H9 (cell line): ENCODE data around the gene ZSCAN25. TPM values are rescaled to one million over a fixed set of nuclear protein-coding genes. Genes with fewer than 3 reads are reported as not detected.

Experiments used
- DNase-seq: peaks from one replicate; pipeline ENCODE4 v3.0.0-alpha.2; 2017
- H2AFZ ChIP-seq: one replicate; pipeline ENCODE4 v1.6.1; 2013; ENCODE audit warnings: mild to moderate bottlenecking, low read length, control low read depth, moderate library complexity
- H2AK5ac ChIP-seq: 2 replicates; pipeline ENCODE4 v1.6.1; 2013; ENCODE audit warnings: low read length, control low read depth, mixed read lengths; ENCODE audit not compliant: insufficient read length
- H2BK120ac ChIP-seq: one replicate; pipeline ENCODE4 v1.6.1; 2013; ENCODE audit warnings: low read depth, mild to moderate bottlenecking, low read length, control low read depth, inconsistent platforms; ENCODE audit not compliant: poor library complexity, severe bottlenecking
- H2BK12ac ChIP-seq: 2 replicates; pipeline ENCODE4 v1.6.1; 2013; ENCODE audit warnings: low read length, control low read depth, mixed read lengths, low read depth; ENCODE audit not compliant: insufficient read length
- H2BK15ac ChIP-seq: 2 replicates; pipeline ENCODE4 v1.6.1; 2013; ENCODE audit warnings: low read depth, low read length, control low read depth
- H2BK20ac ChIP-seq: one replicate; pipeline ENCODE4 v1.6.1; 2013; ENCODE audit warnings: low read depth, mild to moderate bottlenecking, low read length, control low read depth, inconsistent platforms; ENCODE audit not compliant: poor library complexity, severe bottlenecking
- H2BK5ac ChIP-seq: 2 replicates; pipeline ENCODE4 v1.6.1; 2013; ENCODE audit warnings: low read length, control low read depth, mixed read lengths; ENCODE audit not compliant: insufficient read length
- H3K14ac ChIP-seq: 2 replicates; pipeline ENCODE4 v1.6.1; 2013; ENCODE audit warnings: low read length, control low read depth; ENCODE audit not compliant: insufficient read depth
- H3K18ac ChIP-seq: 2 replicates; pipeline ENCODE4 v1.6.1; 2013; ENCODE audit warnings: low read depth, mild to moderate bottlenecking, mixed read lengths, low read length, control low read depth; ENCODE audit not compliant: insufficient read length
- H3K23ac ChIP-seq: 2 replicates; pipeline ENCODE4 v1.6.1; 2013; ENCODE audit warnings: low read length, control low read depth, mixed read lengths, low read depth; ENCODE audit not compliant: insufficient read length
- H3K23me2 ChIP-seq: 2 replicates; pipeline ENCODE4 v1.6.1; 2013; ENCODE audit warnings: low read depth, mild to moderate bottlenecking, mixed read lengths, low read length, control low read depth; ENCODE audit not compliant: insufficient read length, poor library complexity, severe bottlenecking
- H3K27ac ChIP-seq: 2 replicates; pipeline ENCODE4 v1.5.1; 2013; ENCODE audit warnings: low read length, control low read depth, mixed read lengths, low read depth; ENCODE audit not compliant: insufficient read length
- H3K27me3 ChIP-seq: 2 replicates; pipeline ENCODE4 v1.6.1; 2013; ENCODE audit warnings: low read length, control low read depth, inconsistent platforms; ENCODE audit not compliant: insufficient read depth
- H3K4ac ChIP-seq: 2 replicates; pipeline ENCODE4 v1.6.1; 2013; ENCODE audit warnings: low read depth, mild to moderate bottlenecking, control low read depth, inconsistent platforms, low read length, moderate library complexity
- H3K4me1 ChIP-seq: 2 replicates; pipeline ENCODE4 v1.6.1; 2013; ENCODE audit warnings: low read length, control low read depth, inconsistent platforms; ENCODE audit not compliant: insufficient read depth
- H3K4me2 ChIP-seq: 2 replicates; pipeline ENCODE4 v1.6.1; 2013; ENCODE audit warnings: low read length, control low read depth, mixed read lengths; ENCODE audit not compliant: insufficient read length, insufficient read depth
- H3K56ac ChIP-seq: 2 replicates; pipeline ENCODE4 v1.6.1; 2013; ENCODE audit warnings: low read depth, mild to moderate bottlenecking, mixed read lengths, low read length, control low read depth; ENCODE audit not compliant: insufficient read length
- H3K79me1 ChIP-seq: 2 replicates; pipeline ENCODE4 v1.6.1; 2013; ENCODE audit warnings: low read depth, mild to moderate bottlenecking, moderate library complexity, low read length, control low read depth, inconsistent platforms; ENCODE audit not compliant: insufficient read depth, poor library complexity, severe bottlenecking
- H3K79me2 ChIP-seq: 2 replicates; pipeline ENCODE4 v1.6.1; 2013; ENCODE audit warnings: low read length, control low read depth, inconsistent platforms; ENCODE audit not compliant: insufficient read depth
- H3K9ac ChIP-seq: 2 replicates; pipeline ENCODE4 v1.6.1; 2013; ENCODE audit warnings: low read length, control low read depth, mixed read lengths; ENCODE audit not compliant: insufficient read length; ENCODE audit errors: extremely low read depth
- H3K9me3 ChIP-seq: one replicate; pipeline ENCODE4 v1.6.1; 2013; ENCODE audit warnings: low read depth, low read length, inconsistent platforms; ENCODE audit not compliant: control insufficient read depth
- H3T11ph ChIP-seq: one replicate; pipeline ENCODE4 v1.6.1; 2013; ENCODE audit warnings: mild to moderate bottlenecking, low read length, control low read depth, inconsistent platforms
- H4K20me1 ChIP-seq: one replicate; pipeline ENCODE4 v1.6.1; 2013; ENCODE audit not compliant: control insufficient read depth, insufficient read length, insufficient read depth
- H4K5ac ChIP-seq: 2 replicates; pipeline ENCODE4 v1.6.1; 2013; ENCODE audit warnings: low read depth, mild to moderate bottlenecking, mixed read lengths, low read length, control low read depth; ENCODE audit not compliant: insufficient read length
- H4K8ac ChIP-seq: replicated peaks from 2 replicates; pipeline ENCODE4 v1.6.1; 2013; ENCODE audit warnings: low read length, control low read depth, mixed read lengths, low read depth; ENCODE audit not compliant: insufficient read length
- H4K91ac ChIP-seq: 2 replicates; pipeline ENCODE4 v1.6.1; 2013; ENCODE audit warnings: low read depth, mild to moderate bottlenecking, moderate library complexity, mixed read lengths, low read length, control low read depth; ENCODE audit not compliant: insufficient read length
- H3K27ac Mint-ChIP-seq, 3 experiments: 2 replicates in 2 of 3; 3 replicates in 1 of 3; pipeline ENCODE4 v1.8.0; 2020 to 2021; ENCODE audit warnings: mixed read lengths in 3 of 3, mild to moderate bottlenecking in 1 of 3, moderate library complexity in 1 of 3
- H3K27me3 Mint-ChIP-seq: 2 replicates; pipeline ENCODE4 v1.8.0; 2021; ENCODE audit warnings: low read depth, mild to moderate bottlenecking, moderate library complexity, mixed read lengths
- H3K36me3 Mint-ChIP-seq, 3 experiments: 2 replicates in 2 of 3; 3 replicates in 1 of 3; pipeline ENCODE4 v1.8.0; 2020 to 2021; ENCODE audit warnings: low read depth in 3 of 3, mixed read lengths in 3 of 3; ENCODE audit not compliant: insufficient read depth in 1 of 3
- H3K4me1 Mint-ChIP-seq, 2 experiments: 2 replicates each; pipeline ENCODE4 v1.8.0; 2020; ENCODE audit warnings: mixed read lengths in 2 of 2
- H3K4me3 Mint-ChIP-seq, 2 experiments: 2 replicates in 1 of 2; 3 replicates in 1 of 2; pipeline ENCODE4 v1.8.0; 2020 to 2021; ENCODE audit warnings: mild to moderate bottlenecking in 2 of 2, mixed read lengths in 2 of 2, moderate library complexity in 1 of 2
- H3K9me3 Mint-ChIP-seq, 2 experiments: 2 replicates in 1 of 2; 3 replicates in 1 of 2; pipeline ENCODE4 v1.8.0; 2020; ENCODE audit warnings: mild to moderate bottlenecking in 2 of 2, mixed read lengths in 2 of 2, moderate library complexity in 1 of 2
- CTCF ChIP-seq: fragments of 200-600 bp; sonication (generic); conservative IDR thresholded peaks from 3 replicates; pipeline ENCODE4 v1.8.0; 2021; ENCODE audit warnings: antibody characterized with exemption, mild to moderate bottlenecking
- total RNA-seq: library from RNA; stranded (reverse); gene quantifications from 2 replicates; pipeline ENCODE4 v1.2.1, GENCODE V29; 2021

Gene ZSCAN25
- total RNA-seq, 1 experiment from 2014 or later: 21.3 TPM

- no peak overlapping the region for H2BK5ac ChIP-seq
- no peak overlapping the region for H4K8ac ChIP-seq
- H3K4me1 ChIP-seq: no peaks in the 10 kb centered on the region
- no peaks in the 10 kb centered on the region for H3K79me2 ChIP-seq
- H3K27ac ChIP-seq: no peak overlapping the region
- H3K23me2 ChIP-seq: no peaks in the 10 kb centered on the region
- no peak overlapping the region for H2AFZ ChIP-seq
- peaks cover under 1 to 4% (median 4%) of the 10 kb centered on the region in 3 experiments; a peak in 5 of 7 replicates for H3K36me3 Mint-ChIP-seq
- no peaks in the 10 kb centered on the region for H3K27me3 Mint-ChIP-seq
- no peaks in the 10 kb centered on the region for H3K9me3 Mint-ChIP-seq
- no peaks in the 10 kb centered on the region for H3K79me1 ChIP-seq
- peak overlapping the region; percentile 15 to 70 (median 43); a peak in 2 of 7 replicates for H3K27ac Mint-ChIP-seq
- H4K20me1 ChIP-seq: no peaks in the 10 kb centered on the region
- H4K5ac ChIP-seq: no peak overlapping the region
- no peak overlapping the region for H3K4ac ChIP-seq
- no peak overlapping the region for H3K18ac ChIP-seq
- H2BK12ac ChIP-seq: no peak overlapping the region
- no peak overlapping the region for H2BK20ac ChIP-seq
- DNase-seq: peak; percentile 47
- H2AK5ac ChIP-seq: no peak overlapping the region
- no peak overlapping the region for H3K4me2 ChIP-seq
- H3K27me3 ChIP-seq: no peaks in the 10 kb centered on the region
- no peak overlapping the region for H3K23ac ChIP-seq
- peaks cover 23 to 26% of the 10 kb centered on the region in 2 experiments for H3K4me1 Mint-ChIP-seq
- H2BK120ac ChIP-seq: no peak overlapping the region
- H3K14ac ChIP-seq: no peak overlapping the region
- no peaks in the 10 kb centered on the region for H3K9me3 ChIP-seq
- TF ChIP-seq CTCF: no peak
- no peak overlapping the region for H3K56ac ChIP-seq
- no peak overlapping the region for H4K91ac ChIP-seq
- H3K4me3 Mint-ChIP-seq: no peak overlapping the region
- no peak overlapping the region for H2BK15ac ChIP-seq
- H3K9ac ChIP-seq: no peak overlapping the region
- H3T11ph ChIP-seq: no peak overlapping the region
Observed at GRCh38 chr7:99639267-99639666, 22.5 kb downstream of the ZSCAN25 start.
